ENCODE results near the gene FGF2.
"Not testable (repeated sequence)": the region's sequence is repeated elsewhere in the genome, so short reads cannot be mapped to it uniquely, and the experiment has no call there.

The FGF2 gene

GRCh38 chr4:122851568-122851967 lies 24.9 kb downstream of the FGF2 start:
- no peak for DNase-seq

- no peak for DNase-seq
Observed at GRCh38 chr4:122854447-122855352, 28.1 kb downstream of the FGF2 start.

- DNase-seq: no peak
Observed at GRCh38 chr4:122855353-122855890, 28.8 kb downstream of the FGF2 start.

GRCh38 chr4:122857160-122857559 lies 30.5 kb downstream of the FGF2 start:
- no peak for DNase-seq

DNA sequence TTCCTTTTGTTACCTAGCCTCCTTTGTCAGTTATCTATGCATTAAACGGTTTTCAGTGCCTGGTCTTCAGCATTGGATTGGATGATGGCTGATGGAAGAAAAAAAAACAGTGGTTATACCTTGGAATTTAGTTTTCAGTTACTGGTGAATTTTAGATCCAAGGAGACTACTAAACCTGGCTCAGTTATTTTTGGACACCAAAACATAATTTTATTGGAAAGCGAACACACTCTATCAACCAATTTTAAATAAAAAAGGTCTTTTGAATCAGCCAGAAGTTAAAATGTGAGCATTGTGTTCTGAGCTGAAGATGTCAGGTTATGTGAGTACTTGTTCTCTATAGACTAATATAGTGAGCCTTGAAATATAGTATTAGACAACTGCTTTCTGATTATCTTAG lies 32.1 kb downstream of the FGF2 start:
- no peak for DNase-seq

- DNase-seq: no peak
Observed at GRCh38 chr4:122861172-122861943, 34.7 kb downstream of the FGF2 start.

DNA sequence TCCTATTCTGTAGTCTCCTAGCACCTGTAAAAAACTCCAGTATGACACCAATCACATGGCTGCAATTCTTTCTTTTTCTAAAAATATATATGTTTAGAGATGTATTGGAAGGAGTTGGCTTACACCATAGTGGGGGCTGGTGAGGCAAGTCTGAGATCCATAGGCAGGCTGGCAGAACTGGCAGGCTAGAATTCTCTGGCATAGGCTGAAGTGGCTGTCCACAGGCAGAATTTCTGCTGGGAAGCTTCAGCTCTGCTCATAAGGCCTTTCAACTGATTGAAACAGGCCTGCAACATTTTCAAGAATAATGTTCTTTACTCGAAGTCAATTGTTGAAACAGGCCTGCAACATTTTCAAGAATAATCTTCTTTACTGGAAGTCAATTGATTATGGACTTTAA lies 37.0 kb downstream of the FGF2 start:
- no peak for DNase-seq

DNA sequence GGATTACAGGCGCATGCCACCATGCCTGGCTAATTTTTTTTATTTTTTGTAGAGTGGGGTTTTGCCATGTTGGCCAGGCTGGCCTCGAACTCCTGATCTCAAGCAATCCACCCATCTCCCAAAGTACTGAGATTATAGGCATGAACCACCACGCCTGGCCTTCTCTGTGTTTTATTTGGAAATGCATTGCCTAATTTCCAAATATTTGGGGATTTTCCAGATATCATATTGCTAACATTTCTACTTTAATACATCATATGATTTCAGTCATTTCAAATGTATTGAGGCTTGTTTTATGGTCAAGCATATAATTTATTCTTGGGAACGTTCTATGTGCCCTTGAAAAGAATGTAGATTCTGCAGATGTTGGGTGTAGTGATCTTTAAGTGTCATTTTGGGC lies 38.8 kb downstream of the FGF2 start:
- DNase-seq: no peak

- not testable (repeated sequence) for DNase-seq
Observed at GRCh38 chr4:122868235-122868634, 41.6 kb downstream of the FGF2 start.

GRCh38 chr4:122873146-122873545 lies 46.5 kb downstream of the FGF2 start:
- no peak for DNase-seq

- no peak for DNase-seq
Observed at GRCh38 chr4:122873821-122874593, 47.4 kb downstream of the FGF2 start.

- no peak for DNase-seq
Observed at GRCh38 chr4:122875949-122876348, 49.3 kb downstream of the FGF2 start.

DNA sequence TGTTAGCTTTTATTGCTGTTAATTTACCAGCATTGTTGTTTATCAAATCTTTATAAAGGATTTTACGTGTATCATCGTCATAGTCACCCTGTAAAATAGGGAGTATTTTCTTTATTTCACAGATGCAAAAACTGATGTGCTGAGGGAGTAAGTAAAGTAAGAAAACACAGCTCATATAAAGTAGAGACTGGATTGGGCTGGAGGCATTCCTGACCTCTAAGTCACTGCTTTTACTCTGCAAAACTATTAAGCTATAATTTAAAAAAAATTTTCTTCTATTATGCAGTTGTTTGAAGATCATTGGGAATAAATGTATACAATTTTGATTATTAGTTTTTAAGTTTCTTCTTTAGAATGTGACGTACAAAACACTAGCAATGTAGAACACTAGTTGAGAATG lies 49.8 kb downstream of the FGF2 start:
- no peak for DNase-seq

DNA sequence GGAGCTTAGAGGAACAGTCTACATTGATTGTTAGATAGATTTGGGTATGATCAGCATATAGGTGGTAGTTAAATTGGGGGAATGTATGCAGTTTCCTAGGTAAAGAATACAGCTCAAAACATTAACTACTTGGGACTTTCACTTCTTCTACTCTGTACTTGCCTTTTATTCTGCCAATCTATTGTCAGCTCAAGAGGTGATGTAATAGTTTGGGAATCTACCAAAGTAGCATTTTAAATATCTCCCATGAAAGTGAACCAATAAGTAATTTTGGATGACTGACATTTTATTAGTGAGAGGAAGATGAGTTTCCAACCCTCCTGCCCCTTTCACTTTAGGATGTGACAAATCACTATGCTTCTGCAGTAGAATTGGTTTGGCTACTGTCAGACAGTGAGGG lies 52.4 kb downstream of the FGF2 start:
- DNase-seq: no peak

DNA sequence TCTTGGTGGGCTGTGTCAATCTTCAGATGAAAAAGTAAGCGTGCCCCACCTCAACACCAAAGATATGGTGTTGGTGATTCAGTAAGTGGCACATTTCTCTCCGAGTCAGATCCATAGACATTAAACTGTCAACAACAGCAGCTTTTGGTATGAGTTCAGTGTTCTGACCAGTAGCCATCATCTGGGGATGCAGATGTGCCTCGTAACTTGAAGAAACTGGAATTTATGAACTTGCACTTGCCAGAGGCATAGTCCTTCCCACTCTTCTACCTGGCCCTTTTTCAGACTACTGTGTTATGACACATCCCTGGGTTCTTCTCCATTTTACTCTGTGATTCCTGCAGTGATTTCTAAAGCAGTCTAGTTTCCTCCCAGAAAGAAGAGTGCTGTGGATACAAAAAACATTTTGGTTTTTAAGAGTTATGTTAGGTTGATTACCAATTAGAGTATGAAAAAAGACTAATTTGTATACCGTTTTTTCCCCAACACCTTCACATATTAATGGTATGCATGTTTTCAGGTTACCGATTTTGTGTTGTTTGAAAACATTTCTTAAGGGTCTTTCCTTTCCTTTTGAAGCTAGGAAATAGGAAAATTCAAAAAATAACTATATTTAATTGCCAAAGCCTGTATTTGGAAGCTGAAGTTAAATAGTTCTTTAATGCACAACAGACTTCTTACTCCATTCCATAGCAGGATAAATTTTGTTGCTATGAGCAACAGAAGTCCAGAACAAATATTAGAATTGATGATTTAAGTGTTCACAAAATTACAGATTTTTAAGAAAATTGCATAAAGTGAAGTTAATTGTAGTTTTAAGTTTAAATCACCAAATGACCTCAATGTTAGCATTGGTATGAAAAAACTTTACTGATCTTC lies 56.5 kb downstream of the FGF2 start:
- no peak for DNase-seq

DNA sequence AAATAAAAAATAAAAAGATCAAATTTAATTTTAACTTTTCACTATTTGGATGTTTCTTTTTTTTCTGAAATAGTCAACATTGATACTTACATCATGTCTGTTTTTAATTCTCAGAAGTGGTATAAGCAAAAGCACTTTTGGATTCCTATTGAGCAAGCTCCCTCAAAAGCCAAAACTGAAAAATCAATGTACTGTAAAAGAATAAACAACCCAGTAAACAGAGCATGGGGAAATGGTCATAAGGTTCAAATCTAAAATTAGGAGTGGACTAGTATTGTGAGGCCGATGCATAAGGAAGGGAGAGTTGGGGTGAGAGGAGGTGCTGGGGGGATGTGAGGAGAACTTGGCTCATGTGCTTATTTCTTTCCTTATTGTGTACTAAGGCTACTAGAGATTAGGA lies 57.9 kb downstream of the FGF2 start:
- no peak for DNase-seq

GRCh38 chr4:122889726-122890125 lies 63.1 kb downstream of the FGF2 start:
- DNase-seq: no peak

DNA sequence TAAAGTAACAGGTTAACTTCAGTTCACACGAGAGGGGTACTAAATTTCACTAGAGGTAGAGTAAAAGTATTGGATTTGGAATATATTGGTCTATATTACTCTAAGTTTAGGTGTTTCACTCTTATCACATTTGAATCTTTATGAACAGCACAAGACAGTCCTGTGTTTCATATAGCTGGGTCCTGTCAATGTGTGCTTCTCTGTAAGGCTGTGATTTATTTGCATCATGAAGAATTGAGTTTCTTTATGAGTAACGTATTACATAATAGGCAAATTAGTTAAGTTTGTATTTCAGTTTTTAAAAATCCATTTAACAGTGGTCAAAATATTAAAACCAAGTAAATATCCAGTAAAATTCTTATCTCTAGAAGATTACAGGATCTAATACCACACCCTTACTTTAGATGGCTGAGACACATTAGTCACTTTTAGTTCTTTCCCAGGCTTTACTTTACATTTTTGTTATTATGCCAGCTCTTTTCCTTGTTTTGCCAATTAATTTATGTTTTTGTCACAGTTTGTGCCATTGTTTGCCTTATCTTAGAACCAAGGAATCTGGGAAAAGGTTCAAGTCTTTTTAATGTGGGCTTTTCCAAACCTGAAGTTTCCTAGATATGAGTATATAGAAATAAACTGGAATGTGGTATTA lies 63.6 kb downstream of the FGF2 start:
- DNase-seq: no peak

- DNase-seq: no peak
Observed at GRCh38 chr4:122894827-122895226, 68.2 kb downstream of the FGF2 start.

- no peak for DNase-seq
Observed at GRCh38 chr4:122895336-122895995, 68.8 kb downstream of the FGF2 start.

GRCh38 chr4:122896270-122896669 lies 69.6 kb downstream of the FGF2 start:
- no peak for DNase-seq

All from NCI-H1417 treated with DMSO at 0.1 percent for 48 hours (cell line).